Measurements from ENCODE around the gene ACTR8.

- TF ChIP-seq CTCF (IDR thresholded peaks at IDR 0.05) (no peak), POLR2A (IDR thresholded peaks at IDR 0.05) (peak in 1 of 2 donors; percentile 82)
These were observed 9.7 kb upstream of the ACTR8 start, which contains the start of gene SELENOK for GRCh38 chr3:53891497-53892285.
